ENCODE results near the gene CPNE1.

Gene CPNE1

DNA sequence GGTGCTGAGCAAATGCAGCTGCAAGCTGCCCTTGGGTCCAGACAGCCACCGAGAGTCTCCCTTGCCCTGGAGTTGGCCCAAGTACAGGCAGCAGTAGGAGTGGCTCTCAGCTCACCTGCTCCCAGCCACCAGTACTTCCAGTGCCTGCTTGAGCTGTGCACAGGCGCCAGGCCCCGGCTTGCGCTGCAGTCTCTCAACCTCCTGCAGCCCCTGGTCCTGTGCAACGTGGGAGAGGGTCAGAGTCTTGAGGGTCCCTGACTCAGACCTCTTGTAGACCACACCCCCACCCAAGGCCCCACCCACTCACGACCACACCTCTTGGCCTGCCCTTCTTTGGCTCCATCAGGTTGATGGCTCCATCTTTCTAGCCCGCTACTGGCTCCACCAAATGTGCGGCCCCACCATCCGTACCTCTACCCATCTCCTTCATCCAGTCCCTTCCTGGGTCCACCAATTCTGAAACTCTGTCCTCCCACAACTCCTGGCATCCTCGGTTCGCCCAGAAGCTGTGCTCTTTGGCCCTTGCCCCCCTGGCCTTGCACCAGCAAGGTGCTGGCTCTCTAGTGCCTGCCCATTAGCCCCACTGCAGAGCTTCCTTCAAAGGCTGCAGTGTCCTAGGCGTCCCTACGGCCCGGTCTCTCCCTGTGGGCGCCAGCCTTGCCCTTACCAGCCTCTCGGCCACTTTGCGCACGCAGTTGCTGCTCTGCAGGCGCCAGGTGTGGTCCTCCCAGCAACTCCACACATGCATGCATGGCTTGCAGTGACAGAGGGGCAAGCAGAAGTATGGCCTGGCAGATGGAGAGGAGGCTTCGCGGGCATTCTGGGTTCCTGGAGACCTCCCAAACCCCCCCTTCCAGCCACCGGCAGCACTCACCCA is 65.6 kb downstream of the CPNE1 start:
- no peak for DNase-seq (ENCODE audit: low spot score)

DNA sequence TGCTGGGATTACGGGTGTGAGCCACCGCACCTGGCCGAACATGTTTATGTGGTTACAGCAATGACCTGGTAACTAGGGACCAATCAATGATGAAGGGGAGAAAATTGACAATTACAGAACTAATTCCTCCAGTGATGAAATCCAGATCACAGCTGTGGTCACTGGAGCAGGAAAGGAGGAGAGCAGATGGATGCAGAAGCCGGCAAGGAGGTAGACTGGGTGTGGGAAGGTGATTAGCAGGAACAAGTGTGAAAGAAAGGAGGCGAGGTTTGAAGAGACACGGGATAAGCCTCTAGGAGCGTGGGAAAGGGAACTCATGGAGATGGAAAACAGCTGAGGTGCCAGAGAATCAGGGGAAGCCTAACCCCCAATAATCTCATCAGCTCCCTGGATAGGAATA is 66.2 kb downstream of the CPNE1 start:
- no peak for DNase-seq (ENCODE audit: low spot score)

GRCh38 chr20:35597186-35597585 is 67.5 kb downstream of the CPNE1 start:
- no peak for DNase-seq (ENCODE audit: low spot score)

DNA sequence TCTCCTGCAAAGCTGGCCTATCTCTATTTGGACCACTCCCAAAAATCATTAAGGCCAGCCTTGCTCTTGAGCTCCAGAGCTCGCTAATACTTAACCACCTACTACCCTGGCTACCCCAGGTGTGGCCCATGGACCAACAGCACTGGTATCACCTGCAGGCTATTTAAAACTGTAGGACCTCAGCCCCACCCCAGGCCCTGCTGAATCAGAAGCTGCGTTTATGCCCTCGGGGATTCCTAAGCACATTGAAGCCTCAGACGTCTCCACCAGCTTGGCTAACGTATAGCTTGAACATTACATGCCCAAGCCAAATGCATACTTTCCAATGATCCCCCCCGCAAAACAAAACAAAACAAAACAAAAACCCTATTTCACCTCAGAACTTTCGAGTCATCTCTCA is 68.8 kb downstream of the CPNE1 start:
- DNase-seq (ENCODE audit: low spot score) = no peak

DNA sequence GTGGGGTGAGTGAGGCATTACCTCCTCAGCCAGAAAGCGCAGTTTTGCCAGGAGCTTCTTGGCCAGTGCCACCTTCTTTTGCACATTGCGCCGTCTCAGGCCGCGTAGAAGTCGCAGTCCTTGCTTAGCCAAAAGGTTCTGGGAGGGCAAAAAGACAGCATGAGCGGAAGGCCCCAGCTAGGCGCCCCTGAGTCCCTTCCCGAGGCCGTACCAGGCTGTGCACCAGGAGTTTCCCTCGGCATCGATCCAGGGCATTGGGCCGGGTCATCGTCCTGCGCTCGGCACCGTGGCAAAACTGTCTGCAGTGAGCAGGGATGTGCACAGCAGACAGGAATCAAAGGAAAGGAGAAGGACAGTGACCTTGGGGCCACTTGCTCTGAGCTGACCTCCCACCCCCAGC is 69.2 kb downstream of the CPNE1 start:
- DNase-seq (ENCODE audit: low spot score) = no peak

DNA sequence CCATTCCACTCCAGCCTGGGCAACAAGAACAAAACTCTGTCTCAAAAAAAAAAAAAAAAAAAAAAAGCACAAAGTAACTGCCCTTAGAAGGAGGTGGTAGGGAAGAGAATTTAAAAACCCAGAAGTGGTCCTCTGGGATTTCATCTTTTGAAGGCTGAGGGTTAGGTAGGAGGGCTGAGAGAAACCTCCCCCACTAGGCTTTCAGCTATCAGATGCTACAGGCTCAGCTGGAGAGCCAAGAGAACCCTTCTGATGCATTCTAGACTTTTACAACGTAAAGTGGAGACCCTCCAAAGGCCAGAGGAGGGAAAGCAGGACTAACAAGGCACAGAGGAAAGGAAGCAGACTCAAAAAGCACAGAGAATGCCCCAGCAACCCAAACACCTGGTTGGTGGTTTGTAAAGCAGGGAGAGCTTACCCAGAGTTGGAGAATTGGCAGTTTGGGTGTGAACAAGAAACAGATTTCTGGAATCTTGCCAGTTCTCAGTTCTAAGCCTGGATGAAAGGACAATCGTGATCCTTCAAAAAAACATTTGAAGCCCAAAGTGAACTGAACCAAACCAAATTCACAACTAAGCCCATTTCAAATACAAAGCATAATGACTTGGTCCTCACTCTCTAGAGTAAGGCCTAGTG is 72.2 kb downstream of the CPNE1 start:
- no peak for DNase-seq (ENCODE audit: low spot score)

DNA sequence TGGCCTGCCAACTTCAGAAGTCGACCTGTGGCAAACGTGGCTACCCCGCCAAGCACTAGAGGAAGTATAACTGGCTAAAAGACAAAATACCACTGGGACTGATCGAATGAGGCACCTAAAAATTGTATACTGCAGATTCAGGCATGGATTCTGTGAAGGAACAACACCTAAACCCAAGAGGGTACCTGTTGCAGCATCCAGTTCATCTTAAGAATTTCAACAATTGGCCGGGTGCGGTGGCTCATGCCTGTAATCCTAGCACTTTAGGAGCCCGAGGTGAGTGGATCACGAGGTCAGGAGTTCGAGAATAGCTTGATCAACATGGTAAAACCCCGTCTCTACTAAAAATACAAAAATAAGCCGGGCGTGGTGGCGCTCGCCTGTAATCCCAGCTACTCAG is 76.3 kb downstream of the CPNE1 start:
- no peak for DNase-seq (ENCODE audit: low spot score)

GRCh38 chr20:35587436-35587835 is 77.3 kb downstream of the CPNE1 start:
- no peak for DNase-seq (ENCODE audit: low spot score)

DNA sequence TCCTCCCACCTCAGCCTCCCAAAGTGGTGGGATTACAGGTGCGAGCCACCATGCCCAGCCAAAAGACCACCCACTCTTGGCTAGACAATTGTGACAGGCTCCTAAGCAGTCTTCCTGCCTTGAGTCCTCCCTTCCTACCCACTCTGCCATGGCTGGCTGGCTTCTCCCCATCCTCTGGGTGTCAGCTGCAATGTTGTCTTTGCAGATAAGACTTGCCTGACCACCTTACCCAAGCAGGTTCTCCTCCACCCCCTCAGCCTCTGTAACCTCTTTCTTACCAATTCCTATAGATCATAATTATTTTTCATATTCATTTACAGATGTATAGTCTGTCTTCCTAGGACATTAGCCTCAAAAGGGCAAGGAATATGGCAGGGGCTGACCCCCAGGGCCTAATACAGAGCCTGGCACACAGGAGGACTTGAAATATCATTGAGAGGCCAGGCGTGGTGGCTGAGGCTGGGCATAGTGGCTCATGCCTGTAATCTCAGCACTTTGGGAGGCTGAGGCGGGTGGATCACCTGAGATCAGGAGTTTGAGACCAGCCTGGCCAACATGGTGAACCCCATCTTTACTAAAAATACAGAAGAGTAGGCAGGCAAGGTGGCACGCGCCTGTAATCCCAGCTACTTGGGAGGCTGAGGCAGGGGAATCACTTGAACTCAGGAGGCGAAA is 77.8 kb downstream of the CPNE1 start:
- no peak for DNase-seq (ENCODE audit: low spot score)

GRCh38 chr20:35583636-35584560 is 80.8 kb downstream of the CPNE1 start:
- DNase-seq (ENCODE audit: low spot score) = no peak

- no peak for DNase-seq (ENCODE audit: low spot score)
Observed at GRCh38 chr20:35582741-35583404, 81.8 kb downstream of the CPNE1 start.

GRCh38 chr20:35582131-35582530 is 82.6 kb downstream of the CPNE1 start:
- no peak for DNase-seq (ENCODE audit: low spot score)

GRCh38 chr20:35579196-35579595 is 85.5 kb downstream of the CPNE1 start:
- no peak for DNase-seq (ENCODE audit: low spot score)

- DNase-seq (ENCODE audit: low spot score) = no peak
Observed at GRCh38 chr20:35578469-35578868, 86.2 kb downstream of the CPNE1 start.

- no peak for DNase-seq (ENCODE audit: low spot score)
Observed at GRCh38 chr20:35576816-35577215, 87.9 kb downstream of the CPNE1 start.

Data from activated CD4-positive, alpha-beta T cell treated with anti-CD3 and anti-CD28 coated beads, Interleukin-2, Interleukin-4, amounts not matched to agents 100 ng/mL and 50 ng/mL, durations not matched to agents 16 hours and 8 hours (primary cell).